HepG2 (cell line): ENCODE results near the gene SRSF8. TPM values are rescaled to one million over a fixed set of nuclear protein-coding genes. Genes with fewer than 3 reads are reported as not detected.

Experiments
- DNMT1 ChIP-seq: sonication (generic); formaldehyde crosslinking; IDR thresholded peaks from 2 replicates; pipeline ENCODE4 v1.5.1; 2020; ENCODE audit warnings: mild to moderate bottlenecking, missing genetic modification reagents
- ELF1 ChIP-seq: sonication (generic); formaldehyde crosslinking; IDR thresholded peaks from 2 replicates; pipeline ENCODE4 v1.4.0; 2020; ENCODE audit warnings: missing genetic modification reagents
- FOXP1 ChIP-seq, 2 experiments: fragments of 450-650 bp in 1 of 2; IDR thresholded peaks; 2 replicates each; pipeline ENCODE4 v1.6.1; 2017 to 2018; ENCODE audit warnings: antibody characterized with exemption in 1 of 2
- FOXP4 ChIP-seq: sonication (generic); formaldehyde crosslinking; IDR thresholded peaks from 2 replicates; pipeline ENCODE4 v1.4.0; 2020; ENCODE audit warnings: missing genetic modification reagents
- HMG20B ChIP-seq: conservative IDR thresholded peaks from 2 replicates; pipeline ENCODE4 v1.6.1; 2016; ENCODE audit warnings: missing genetic modification reagents, missing compliant biosample characterization
- JARID2 ChIP-seq: sonication (generic); formaldehyde crosslinking; IDR thresholded peaks from 2 replicates; pipeline ENCODE4 v1.8.1; 2023; ENCODE audit warnings: missing genetic modification reagents, inconsistent platforms; ENCODE audit not compliant: insufficient replicate concordance
- RELA ChIP-seq: sonication (generic); formaldehyde crosslinking; IDR thresholded peaks from 2 replicates; pipeline ENCODE4 v1.4.0; 2020; ENCODE audit warnings: missing genetic modification reagents
- TAF15 ChIP-seq: fragments of 200-400 bp; formaldehyde crosslinking; IDR thresholded peaks from one replicate; pipeline ENCODE4 v1.6.1; 2018; ENCODE audit warnings: mild to moderate bottlenecking, low read depth, low read length; ENCODE audit not compliant: poor library complexity, severe bottlenecking
- ZHX2 ChIP-seq, 2 experiments: sonication (generic) in 1 of 2; formaldehyde crosslinking in 1 of 2; IDR thresholded peaks; 2 replicates each; pipeline versions ENCODE4 v1.6.1 to v1.9.0; 2014 to 2022; ENCODE audit warnings: antibody characterized with exemption in 1 of 2, borderline replicate concordance in 1 of 2, inconsistent platforms in 1 of 2, low read depth in 1 of 2, missing genetic modification reagents in 1 of 2
- polyA plus RNA-seq, 8 experiments: library from polyadenylated mRNA; depleted of rRNA in 3 of 8; stranded (reverse) in 7 of 8; unstranded in 1 of 8; fragments of >200 nt; fragmentation: Illumina TruSeq in 4 of 8; extraction: Trizol in 4 of 8; gene quantifications; 2 replicates each; pipeline versions ENCODE4 v1.2.1 to v1.2.3, GENCODE V29; 2011 to 2016; ENCODE audit warnings: low read depth in 4 of 8, missing spikeins in 1 of 8, mixed read lengths in 1 of 8; ENCODE audit not compliant: insufficient read depth in 1 of 8
- total RNA-seq, 5 experiments: library from RNA; depleted of rRNA; stranded (reverse); fragments of >200 nt; fragmentation: Illumina TruSeq; extraction: Trizol; gene quantifications; 2 replicates each; pipeline ENCODE4 v1.2.3, GENCODE V29; 2016; ENCODE audit warnings: low read depth in 1 of 5
- TF ChIP-seq, protein P1 (sequence below): fragments of 450-650 bp; IDR thresholded peaks from 2 replicates; pipeline ENCODE4 v1.6.1; 2017
- TF ChIP-seq, protein P2 (sequence below): sonication (generic); formaldehyde crosslinking; IDR thresholded peaks from 2 replicates; pipeline ENCODE4 v1.9.0; 2021; ENCODE audit warnings: mild to moderate bottlenecking, missing genetic modification reagents

The SRSF8 gene
- total and polyA plus RNA-seq, 2 of the 13 experiments (the other 11 are each of a cell fraction or from before 2014, with no cell fraction given) = 21.8 to 25.8 TPM

DNA sequence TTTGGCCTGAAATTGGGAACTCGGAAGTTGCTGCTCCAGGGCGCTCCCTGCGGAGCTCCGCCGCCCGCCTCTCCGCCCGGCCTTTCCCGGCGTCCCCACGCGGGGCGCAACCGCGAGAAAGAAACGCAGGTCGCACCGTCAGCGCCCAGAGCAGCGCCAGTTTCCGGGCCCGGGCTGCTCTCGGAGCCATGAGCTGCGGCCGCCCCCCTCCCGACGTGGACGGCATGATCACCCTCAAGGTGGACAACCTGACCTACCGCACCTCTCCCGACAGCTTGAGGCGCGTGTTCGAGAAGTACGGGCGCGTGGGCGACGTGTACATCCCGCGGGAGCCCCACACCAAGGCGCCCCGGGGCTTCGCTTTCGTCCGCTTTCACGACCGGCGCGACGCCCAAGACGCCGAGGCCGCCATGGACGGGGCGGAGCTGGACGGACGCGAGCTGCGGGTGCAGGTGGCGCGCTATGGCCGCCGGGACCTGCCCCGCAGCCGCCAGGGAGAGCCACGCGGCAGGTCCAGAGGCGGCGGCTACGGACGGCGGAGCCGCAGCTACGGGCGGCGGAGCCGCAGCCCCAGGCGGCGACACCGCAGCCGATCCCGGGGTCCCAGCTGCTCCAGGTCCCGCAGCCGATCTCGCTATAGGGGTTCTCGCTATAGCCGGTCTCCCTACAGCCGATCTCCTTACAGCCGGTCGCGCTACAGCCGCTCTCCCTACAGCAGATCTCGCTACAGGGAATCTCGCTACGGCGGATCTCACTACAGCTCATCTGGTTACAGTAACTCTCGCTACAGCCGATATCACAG is 521 bp downstream of the SRSF8 start (continued):
- TF ChIP-seq, protein P1, sequence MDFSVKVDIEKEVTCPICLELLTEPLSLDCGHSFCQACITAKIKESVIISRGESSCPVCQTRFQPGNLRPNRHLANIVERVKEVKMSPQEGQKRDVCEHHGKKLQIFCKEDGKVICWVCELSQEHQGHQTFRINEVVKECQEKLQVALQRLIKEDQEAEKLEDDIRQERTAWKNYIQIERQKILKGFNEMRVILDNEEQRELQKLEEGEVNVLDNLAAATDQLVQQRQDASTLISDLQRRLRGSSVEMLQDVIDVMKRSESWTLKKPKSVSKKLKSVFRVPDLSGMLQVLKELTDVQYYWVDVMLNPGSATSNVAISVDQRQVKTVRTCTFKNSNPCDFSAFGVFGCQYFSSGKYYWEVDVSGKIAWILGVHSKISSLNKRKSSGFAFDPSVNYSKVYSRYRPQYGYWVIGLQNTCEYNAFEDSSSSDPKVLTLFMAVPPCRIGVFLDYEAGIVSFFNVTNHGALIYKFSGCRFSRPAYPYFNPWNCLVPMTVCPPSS = no peak
- TF ChIP-seq FOXP1 (IDR thresholded peaks at IDR 0.05) (no peak), FOXP1 (CRISPR knock-in tag; IDR thresholded peaks at IDR 0.05) (no peak), ZHX2 (IDR thresholded peaks at IDR 0.05; ENCODE audit: low read depth) (no peak), ZHX2 (CRISPR knock-in tag; IDR thresholded peaks at IDR 0.05; ENCODE audit: borderline replicate concordance) (peak; percentile 64; the same call in 1 of the 2 replicates), ELF1 (CRISPR knock-in tag) (peak; percentile 79), DNMT1 (CRISPR knock-in tag) (no peak), FOXP4 (CRISPR knock-in tag) (no peak; the same call in 1 of the 2 replicates), RELA (CRISPR knock-in tag) (no peak; the same call in 1 of the 2 replicates), TAF15 (peak; percentile 58), JARID2 (CRISPR knock-in tag) (no peak), HMG20B (CRISPR knock-in tag) (no peak)
- TF ChIP-seq, protein P2, sequence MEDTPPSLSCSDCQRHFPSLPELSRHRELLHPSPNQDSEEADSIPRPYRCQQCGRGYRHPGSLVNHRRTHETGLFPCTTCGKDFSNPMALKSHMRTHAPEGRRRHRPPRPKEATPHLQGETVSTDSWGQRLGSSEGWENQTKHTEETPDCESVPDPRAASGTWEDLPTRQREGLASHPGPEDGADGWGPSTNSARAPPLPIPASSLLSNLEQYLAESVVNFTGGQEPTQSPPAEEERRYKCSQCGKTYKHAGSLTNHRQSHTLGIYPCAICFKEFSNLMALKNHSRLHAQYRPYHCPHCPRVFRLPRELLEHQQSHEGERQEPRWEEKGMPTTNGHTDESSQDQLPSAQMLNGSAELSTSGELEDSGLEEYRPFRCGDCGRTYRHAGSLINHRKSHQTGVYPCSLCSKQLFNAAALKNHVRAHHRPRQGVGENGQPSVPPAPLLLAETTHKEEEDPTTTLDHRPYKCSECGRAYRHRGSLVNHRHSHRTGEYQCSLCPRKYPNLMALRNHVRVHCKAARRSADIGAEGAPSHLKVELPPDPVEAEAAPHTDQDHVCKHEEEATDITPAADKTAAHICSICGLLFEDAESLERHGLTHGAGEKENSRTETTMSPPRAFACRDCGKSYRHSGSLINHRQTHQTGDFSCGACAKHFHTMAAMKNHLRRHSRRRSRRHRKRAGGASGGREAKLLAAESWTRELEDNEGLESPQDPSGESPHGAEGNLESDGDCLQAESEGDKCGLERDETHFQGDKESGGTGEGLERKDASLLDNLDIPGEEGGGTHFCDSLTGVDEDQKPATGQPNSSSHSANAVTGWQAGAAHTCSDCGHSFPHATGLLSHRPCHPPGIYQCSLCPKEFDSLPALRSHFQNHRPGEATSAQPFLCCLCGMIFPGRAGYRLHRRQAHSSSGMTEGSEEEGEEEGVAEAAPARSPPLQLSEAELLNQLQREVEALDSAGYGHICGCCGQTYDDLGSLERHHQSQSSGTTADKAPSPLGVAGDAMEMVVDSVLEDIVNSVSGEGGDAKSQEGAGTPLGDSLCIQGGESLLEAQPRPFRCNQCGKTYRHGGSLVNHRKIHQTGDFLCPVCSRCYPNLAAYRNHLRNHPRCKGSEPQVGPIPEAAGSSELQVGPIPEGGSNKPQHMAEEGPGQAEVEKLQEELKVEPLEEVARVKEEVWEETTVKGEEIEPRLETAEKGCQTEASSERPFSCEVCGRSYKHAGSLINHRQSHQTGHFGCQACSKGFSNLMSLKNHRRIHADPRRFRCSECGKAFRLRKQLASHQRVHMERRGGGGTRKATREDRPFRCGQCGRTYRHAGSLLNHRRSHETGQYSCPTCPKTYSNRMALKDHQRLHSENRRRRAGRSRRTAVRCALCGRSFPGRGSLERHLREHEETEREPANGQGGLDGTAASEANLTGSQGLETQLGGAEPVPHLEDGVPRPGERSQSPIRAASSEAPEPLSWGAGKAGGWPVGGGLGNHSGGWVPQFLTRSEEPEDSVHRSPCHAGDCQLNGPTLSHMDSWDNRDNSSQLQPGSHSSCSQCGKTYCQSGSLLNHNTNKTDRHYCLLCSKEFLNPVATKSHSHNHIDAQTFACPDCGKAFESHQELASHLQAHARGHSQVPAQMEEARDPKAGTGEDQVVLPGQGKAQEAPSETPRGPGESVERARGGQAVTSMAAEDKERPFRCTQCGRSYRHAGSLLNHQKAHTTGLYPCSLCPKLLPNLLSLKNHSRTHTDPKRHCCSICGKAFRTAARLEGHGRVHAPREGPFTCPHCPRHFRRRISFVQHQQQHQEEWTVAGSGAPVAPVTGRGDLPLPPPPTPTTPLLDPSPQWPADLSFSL (CRISPR knock-in tag) = no peak
